SKM-1 (cell line): Measurements from ENCODE around the gene HOXC13.

Source experiments
- DNase-seq: peaks from one replicate; lab custom pipeline; 2025; ENCODE audit not compliant: unreplicated experiment; lab: John Stamatoyannopoulos, UW

The HOXC13 gene

GRCh38 chr12:53993162-53994008 is 54.8 kb downstream of the HOXC13 start:
- DNase-seq: no peak

DNA sequence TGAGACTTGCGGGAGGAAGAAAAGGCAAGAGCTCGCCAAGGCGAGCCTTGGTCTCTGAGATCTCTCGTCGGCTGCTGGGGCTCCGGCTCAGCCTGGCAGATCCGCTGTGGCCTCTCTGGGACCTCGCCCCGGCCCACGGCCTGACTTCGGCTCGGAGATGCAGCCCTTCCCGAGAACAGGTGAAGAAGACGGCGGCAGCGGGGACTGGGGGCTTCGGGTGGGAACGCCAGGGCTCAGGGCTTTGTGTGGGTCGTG is 55.3 kb downstream of the HOXC13 start:
- no peak for DNase-seq

DNA sequence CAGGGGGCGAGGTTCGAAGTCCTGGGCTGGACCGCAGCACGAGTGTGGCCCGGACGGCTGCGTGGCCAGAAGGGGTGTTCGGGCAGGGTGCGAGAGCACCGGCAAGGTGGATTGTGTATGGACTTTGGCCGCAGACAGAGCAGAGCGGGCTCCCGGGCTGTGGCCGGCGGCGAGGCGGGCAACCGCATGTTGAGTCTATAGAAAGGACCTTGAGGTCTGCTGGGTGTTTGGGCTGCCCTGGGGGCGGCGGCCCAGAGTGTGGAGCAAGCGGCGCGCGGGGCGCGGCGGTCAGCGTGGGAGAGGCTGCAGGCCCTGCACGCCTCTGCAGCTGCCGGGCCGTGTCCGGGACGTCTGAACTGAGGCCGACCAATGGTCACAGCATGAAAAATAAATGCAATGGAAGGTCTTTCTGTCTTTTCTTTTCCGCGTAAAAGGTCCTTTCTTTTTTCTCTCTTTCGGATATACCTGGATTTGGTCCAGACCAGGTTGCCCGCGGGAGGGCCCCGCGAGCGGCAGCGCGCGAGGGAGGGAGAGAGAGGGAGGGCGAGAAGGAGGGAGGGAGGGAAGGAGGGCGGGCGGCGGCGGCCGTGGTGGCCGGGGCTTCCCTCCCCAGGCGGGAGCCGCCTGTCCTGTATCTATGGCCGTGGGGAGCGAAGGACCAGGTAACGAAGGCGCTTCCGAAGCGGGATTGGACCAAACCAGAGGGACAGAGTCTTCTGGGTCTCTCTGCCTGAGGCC is 55.8 kb downstream of the HOXC13 start:
- DNase-seq: no peak

GRCh38 chr12:53995002-53995377 is 56.4 kb downstream of the HOXC13 start:
- no peak for DNase-seq

DNA sequence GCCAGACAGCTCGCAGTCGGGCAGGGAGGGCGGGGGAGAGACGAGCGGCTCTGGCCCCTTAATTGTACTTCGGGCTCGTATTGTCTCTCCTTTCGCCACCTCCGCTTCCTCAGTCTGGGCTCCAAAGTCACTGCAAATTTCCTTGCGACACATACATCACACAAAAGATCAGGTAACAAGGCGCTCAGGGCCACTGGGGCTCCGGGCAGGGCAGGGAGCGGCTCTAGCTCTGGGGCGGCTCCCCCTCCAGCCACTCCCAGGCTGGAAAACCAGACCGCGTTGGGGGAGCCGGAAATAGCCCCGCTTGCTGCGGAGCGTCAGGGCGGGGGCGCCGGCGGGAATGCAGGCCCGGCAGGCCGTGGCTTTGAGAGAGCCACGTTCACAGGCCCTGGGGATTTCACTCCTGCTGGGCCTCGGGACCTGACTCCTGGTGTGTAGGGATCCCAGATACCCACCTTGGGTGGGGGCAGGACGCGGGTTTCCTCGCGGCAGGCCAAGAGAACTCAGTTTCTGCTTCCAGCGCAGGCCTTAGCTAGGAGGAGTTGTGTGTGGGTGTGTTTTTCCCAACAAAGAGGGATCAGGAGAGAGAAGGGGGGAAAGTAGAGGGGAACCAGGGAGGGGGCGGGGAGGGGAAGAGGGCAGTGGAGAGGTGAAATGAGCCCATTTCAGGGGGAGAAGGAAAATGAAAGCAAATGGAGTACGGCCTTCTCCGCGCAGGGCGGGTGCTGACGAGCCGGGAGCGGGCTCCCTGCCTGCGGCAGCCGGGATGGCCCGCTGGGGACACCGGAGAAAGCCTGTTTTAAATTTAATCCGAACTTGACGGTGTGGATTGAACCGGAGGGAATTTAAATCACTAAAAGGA is 57.0 kb downstream of the HOXC13 start:
- DNase-seq: no peak
